Measurements from ENCODE around the gene MRPS2.
"Not testable (repeated sequence)": the region's sequence is repeated elsewhere in the genome, so short reads cannot be mapped to it uniquely, and the experiment has no call there.

The MRPS2 gene

DNA sequence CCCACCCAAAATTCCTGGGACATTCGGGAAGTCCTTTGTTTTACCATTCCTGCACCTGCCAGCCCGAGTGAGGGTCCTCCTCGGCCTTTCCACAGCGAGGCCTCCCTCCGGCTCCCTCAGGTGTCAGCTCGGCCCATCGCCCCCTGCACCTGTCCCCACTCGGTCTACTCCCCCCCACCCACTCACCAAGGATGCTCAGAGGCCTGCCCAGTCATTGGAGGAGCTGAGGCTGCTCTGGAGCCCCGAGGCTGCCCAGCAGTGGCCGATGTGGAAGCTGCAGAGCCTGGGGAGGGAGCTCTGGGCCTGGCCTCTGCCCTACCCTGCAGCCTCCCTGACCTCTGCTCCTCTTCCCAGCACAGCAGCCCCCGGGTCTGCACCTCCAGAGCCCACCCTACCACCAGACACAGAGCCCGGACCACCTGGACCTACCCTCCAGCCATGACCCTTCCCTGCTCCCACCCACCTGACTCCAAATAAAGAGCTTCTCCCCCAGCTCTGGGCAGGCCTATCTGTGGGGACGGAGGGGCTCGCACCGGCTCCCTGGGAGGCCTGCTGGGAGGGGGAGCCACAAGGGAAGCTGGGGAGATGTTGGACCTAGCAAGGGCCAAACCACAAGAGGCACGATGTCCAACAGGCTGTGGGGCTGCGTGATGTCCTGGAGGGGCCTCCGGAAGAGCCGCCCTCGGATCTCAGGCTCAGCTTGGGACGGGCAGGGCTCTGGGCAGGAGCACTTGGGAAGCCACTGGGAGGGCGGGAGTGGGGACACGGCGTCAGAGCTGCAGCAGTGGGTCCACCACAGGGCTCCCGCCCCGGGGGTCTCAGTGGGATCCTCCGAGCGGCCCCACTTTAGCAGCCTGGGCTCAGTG lies 49.2 kb downstream of the MRPS2 start:
- H3K9ac ChIP-seq (ENCODE audit: low read depth, low read length); H3K36me3 ChIP-seq (ENCODE audit: insufficient read depth, low read length); H3K9me3 ChIP-seq (replicated peaks; ENCODE audit: low read length); H3K27me3 ChIP-seq (ENCODE audit: control insufficient read depth, insufficient read depth, low read length); H3K4me3 ChIP-seq (ENCODE audit: low read length); H3K4me1 ChIP-seq (ENCODE audit: control insufficient read depth, insufficient read depth, low read length); H3K4me2 ChIP-seq (ENCODE audit: low read length): not testable (repeated sequence)

DNA sequence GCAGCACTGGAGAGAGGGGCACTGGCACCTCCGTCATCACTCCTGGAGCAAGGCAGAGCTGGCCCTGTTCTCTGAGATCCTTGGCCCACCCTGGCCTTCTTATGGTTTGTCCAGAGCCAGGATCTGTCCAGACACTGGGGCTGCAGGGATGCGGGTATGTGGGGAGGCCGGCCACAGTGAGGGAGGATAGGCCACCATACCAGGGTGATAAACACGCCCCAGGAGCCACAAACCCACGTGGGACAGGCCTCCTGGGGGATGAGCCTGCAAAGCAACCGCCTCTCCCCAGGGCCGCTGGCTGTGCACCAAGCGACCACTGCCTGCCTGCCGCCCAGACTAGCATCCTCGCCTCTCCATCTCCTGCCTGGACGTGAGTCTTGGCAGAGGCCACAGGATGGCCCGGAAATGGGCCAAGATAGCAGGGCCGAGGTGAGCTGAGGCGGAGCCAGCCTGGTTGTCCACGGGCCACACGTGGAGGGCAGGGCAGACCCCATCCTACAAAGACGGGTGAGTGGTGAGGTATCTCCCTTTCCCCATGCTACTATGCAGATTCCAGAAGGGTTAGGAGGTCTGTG lies 49.9 kb downstream of the MRPS2 start:
- H3K9ac ChIP-seq (ENCODE audit: low read depth, low read length) = no peak overlapping the region
- no peaks in the 10 kb centered on the region for H3K4me1 ChIP-seq (ENCODE audit: control insufficient read depth, insufficient read depth, low read length)
- no peak overlapping the region for H3K4me3 ChIP-seq (ENCODE audit: low read length)
- no peaks in the 10 kb centered on the region for H3K36me3 ChIP-seq (ENCODE audit: insufficient read depth, low read length)
- no peaks in the 10 kb centered on the region for H3K9me3 ChIP-seq (replicated peaks; ENCODE audit: low read length)
- no peak overlapping the region for H3K4me2 ChIP-seq (ENCODE audit: low read length)
- no peaks in the 10 kb centered on the region for H3K27me3 ChIP-seq (ENCODE audit: control insufficient read depth, insufficient read depth, low read length)

DNA sequence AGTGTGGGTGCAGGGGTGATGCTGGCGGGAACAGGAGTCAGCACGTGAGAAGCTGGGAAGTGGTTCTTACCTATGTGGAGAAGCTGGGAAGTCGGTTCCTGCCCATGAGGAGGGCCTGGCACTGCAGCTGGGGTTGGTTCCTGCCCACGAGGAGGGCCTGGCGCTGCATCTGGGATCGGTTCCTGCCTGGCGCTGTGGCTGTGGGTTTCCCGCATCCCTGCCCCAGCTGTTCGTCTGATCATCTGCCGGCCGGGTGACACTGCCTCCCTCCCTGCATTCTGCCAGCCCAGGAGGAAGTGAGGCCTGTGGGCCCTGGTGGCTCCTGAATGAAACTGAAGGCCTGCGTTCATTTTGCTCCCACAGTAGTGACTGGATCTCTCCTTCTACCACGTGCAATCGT lies 50.5 kb downstream of the MRPS2 start:
- H3K4me3 ChIP-seq (ENCODE audit: low read length) = no peak overlapping the region
- H3K27me3 ChIP-seq (ENCODE audit: control insufficient read depth, insufficient read depth, low read length) = no peaks in the 10 kb centered on the region
- H3K4me1 ChIP-seq (ENCODE audit: control insufficient read depth, insufficient read depth, low read length) = no peaks in the 10 kb centered on the region
- no peak overlapping the region for H3K4me2 ChIP-seq (ENCODE audit: low read length)
- H3K9me3 ChIP-seq (replicated peaks; ENCODE audit: low read length) = no peaks in the 10 kb centered on the region
- H3K36me3 ChIP-seq (ENCODE audit: insufficient read depth, low read length) = no peaks in the 10 kb centered on the region
- no peak overlapping the region for H3K9ac ChIP-seq (ENCODE audit: low read depth, low read length)

GRCh38 chr9:135551456-135551855 lies 51.0 kb downstream of the MRPS2 start:
- no peaks in the 10 kb centered on the region for H3K9me3 ChIP-seq (replicated peaks; ENCODE audit: low read length)
- no peaks in the 10 kb centered on the region for H3K36me3 ChIP-seq (ENCODE audit: insufficient read depth, low read length)
- no peak overlapping the region for H3K4me3 ChIP-seq (ENCODE audit: low read length)
- no peaks in the 10 kb centered on the region for H3K4me1 ChIP-seq (ENCODE audit: control insufficient read depth, insufficient read depth, low read length)
- H3K9ac ChIP-seq (ENCODE audit: low read depth, low read length) = no peak overlapping the region
- no peaks in the 10 kb centered on the region for H3K27me3 ChIP-seq (ENCODE audit: control insufficient read depth, insufficient read depth, low read length)
- H3K4me2 ChIP-seq (ENCODE audit: low read length) = no peak overlapping the region

DNA sequence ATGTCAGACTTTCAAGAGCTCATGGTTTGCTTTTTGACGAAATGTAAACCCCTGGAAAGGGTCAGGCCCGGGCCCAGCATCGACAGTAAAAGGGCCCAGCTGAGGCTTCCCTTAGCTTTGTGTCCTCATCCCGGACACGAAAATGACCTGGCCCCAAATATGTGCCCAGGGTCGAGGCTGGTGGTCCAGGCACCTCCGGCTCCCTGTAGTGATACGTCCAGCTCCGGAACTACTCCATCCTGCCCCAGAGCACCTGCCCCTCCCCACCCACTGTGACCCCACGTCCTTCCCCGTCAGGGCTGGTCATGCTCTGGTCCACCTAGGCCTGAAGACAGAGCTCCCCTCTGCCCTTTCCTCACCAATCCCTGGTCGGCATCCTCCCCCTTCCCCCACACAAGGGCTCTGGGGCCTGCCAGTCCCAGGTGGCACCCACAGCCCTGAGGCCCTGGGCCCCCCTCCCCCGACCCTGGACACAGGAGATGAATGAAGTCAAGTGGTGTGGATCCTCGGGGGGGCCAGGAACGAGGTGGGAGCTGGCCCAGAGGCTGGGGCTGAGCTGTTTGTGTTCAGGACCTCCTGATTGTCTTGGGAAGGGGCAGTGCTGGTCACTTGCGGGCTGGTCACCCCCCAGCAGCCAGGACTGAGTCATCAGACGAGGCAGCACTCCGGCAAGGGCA lies 51.7 kb downstream of the MRPS2 start:
- Histone ChIP-seq H3K4me3 (ENCODE audit: low read length) (no peak overlapping the region), H3K9me3 (replicated peaks; ENCODE audit: low read length) (no peaks in the 10 kb centered on the region), H3K4me2 (ENCODE audit: low read length) (no peak overlapping the region), H3K4me1 (ENCODE audit: control insufficient read depth, insufficient read depth, low read length) (no peaks in the 10 kb centered on the region), H3K27me3 (ENCODE audit: control insufficient read depth, insufficient read depth, low read length) (no peaks in the 10 kb centered on the region), H3K36me3 (ENCODE audit: insufficient read depth, low read length) (no peaks in the 10 kb centered on the region), H3K9ac (ENCODE audit: low read depth, low read length) (no peak overlapping the region)

DNA sequence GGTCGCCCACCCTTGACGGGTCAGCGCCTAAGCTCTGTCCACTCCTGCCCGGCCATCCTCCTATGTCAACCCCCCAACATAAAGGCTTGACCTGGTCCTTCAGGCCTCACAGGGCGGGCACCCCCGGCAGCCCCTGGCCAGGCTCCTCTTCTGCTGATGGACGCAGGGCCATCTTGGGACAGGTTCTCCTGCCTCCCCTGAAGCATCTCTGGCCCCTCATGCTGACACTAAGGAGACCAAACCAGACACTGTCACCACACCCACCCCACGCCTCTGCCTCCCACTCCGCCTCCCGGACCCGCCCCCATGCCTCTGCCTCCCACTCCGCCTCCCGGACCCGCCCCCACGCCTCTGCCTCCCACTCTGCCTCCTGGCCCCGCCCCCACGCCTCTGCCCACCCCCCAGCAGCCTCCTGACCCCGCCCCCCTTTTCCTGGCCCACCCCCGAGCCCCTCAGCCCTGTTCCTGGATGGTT lies 52.3 kb downstream of the MRPS2 start:
- Histone ChIP-seq H3K4me2 (ENCODE audit: low read length) (no peak overlapping the region), H3K4me1 (ENCODE audit: control insufficient read depth, insufficient read depth, low read length) (no peaks in the 10 kb centered on the region), H3K9me3 (replicated peaks; ENCODE audit: low read length) (no peaks in the 10 kb centered on the region), H3K36me3 (ENCODE audit: insufficient read depth, low read length) (no peaks in the 10 kb centered on the region), H3K4me3 (ENCODE audit: low read length) (no peak overlapping the region), H3K9ac (ENCODE audit: low read depth, low read length) (no peak overlapping the region), H3K27me3 (ENCODE audit: control insufficient read depth, insufficient read depth, low read length) (no peaks in the 10 kb centered on the region)
